ENCODE data around the gene TBX5.
"Not testable (repeated sequence)": the region's sequence is repeated elsewhere in the genome, so short reads cannot be mapped to it uniquely, and the experiment has no call there.

The TBX5 gene

GRCh38 chr12:114371250-114371649, 34.7 kb downstream of the TBX5 start:
- no peak for DNase-seq

- DNase-seq: no peak
Measured at GRCh38 chr12:114368685-114369452, 37.1 kb downstream of the TBX5 start.

- no peak for DNase-seq
Measured at GRCh38 chr12:114361992-114362391, 44.0 kb downstream of the TBX5 start.

- DNase-seq: no peak
Measured at GRCh38 chr12:114361545-114361944, 44.4 kb downstream of the TBX5 start.

- no peak for DNase-seq
Measured at GRCh38 chr12:114360485-114360884, 45.5 kb downstream of the TBX5 start.

GRCh38 chr12:114355389-114356088, 50.4 kb downstream of the TBX5 start:
- DNase-seq: no peak

- not testable (repeated sequence) for DNase-seq
Measured at GRCh38 chr12:114349239-114349638, 56.7 kb downstream of the TBX5 start.

- peak; percentile 58 for DNase-seq
Measured at GRCh38 chr12:114347861-114348260, 58.1 kb downstream of the TBX5 start.

GRCh38 chr12:114344831-114345230, 61.1 kb downstream of the TBX5 start:
- no peak for DNase-seq

- DNase-seq: no peak
Measured at GRCh38 chr12:114344303-114344663, 61.7 kb downstream of the TBX5 start.

GRCh38 chr12:114343585-114344302, 62.2 kb downstream of the TBX5 start:
- no peak for DNase-seq

- DNase-seq: no peak
Measured at GRCh38 chr12:114342656-114343055, 63.3 kb downstream of the TBX5 start.

- DNase-seq: no peak
Measured at GRCh38 chr12:114341635-114342034, 64.3 kb downstream of the TBX5 start.

GRCh38 chr12:114340231-114340630, 65.7 kb downstream of the TBX5 start:
- DNase-seq: no peak

- DNase-seq: no peak
Measured at GRCh38 chr12:114339626-114340025, 66.3 kb downstream of the TBX5 start.

- DNase-seq: no peak
Measured at GRCh38 chr12:114335607-114336006, 70.3 kb downstream of the TBX5 start.

- no peak for DNase-seq
Measured at GRCh38 chr12:114334395-114334794, 71.5 kb downstream of the TBX5 start.

GRCh38 chr12:114328292-114328691, 77.7 kb downstream of the TBX5 start:
- DNase-seq: no peak

GRCh38 chr12:114327765-114328164, 78.2 kb downstream of the TBX5 start:
- DNase-seq: no peak

GRCh38 chr12:114321524-114321923, 84.4 kb downstream of the TBX5 start:
- DNase-seq: no peak

GRCh38 chr12:114320968-114321367, 85.0 kb downstream of the TBX5 start:
- DNase-seq: no peak

- no peak for DNase-seq
Measured at GRCh38 chr12:114320101-114320500, 85.8 kb downstream of the TBX5 start.

GRCh38 chr12:114319422-114319821, 86.5 kb downstream of the TBX5 start:
- DNase-seq: no peak

- DNase-seq: no peak
Measured at GRCh38 chr12:114318984-114319383, 87.0 kb downstream of the TBX5 start.

Measured in NCI-H345 (cell line).